GM20431 (cell line): ENCODE results near the gene MFRP.

Experiments
- in situ Hi-C: fragments of 300-500 bp; cut with MseI, MboI; formaldehyde crosslinking; loops from one replicate; pipeline ENCODE4 v1.15.0; 2020; ENCODE audit warnings: low sequenced_read_pairs; ENCODE audit not compliant: unreplicated experiment

The MFRP gene

DNA sequence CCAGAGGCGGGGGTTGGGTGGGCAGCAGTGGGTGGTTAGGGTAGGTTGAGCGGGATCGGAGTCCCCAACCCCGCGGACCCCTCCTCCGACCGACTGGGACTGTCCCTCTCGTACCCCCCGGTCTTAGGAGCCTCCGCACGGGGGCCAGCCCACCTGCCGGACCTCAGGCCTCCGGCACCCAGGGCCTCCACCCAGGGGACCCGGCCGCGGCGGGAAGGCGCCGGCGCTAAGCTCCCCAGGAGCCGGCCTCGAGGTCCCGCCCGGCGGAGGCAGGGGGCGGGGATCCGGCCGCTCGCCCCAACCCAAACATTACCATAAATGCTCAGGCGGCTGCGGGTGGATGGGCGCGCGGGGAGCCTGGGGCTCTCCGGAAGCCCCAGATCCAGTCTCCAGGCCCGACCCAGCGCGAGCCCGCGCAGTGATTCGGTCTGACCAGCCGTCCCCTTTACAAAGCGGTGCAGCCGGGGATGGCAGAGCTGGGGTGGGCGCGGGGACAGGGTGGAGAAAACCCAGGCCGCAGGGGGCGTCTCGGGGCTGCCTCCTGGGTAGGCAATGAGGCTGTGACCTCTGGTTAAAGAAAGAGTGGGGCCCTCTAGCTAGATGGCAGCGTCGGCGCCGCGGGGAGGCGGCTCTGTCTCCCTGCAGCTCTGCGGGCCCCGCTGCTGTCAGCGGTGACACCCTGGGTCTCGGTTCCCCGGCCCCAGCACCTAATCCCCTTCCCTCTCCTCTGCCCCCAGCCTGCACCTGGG is 25.6 kb downstream of the MFRP start:
- in situ Hi-C loops = no loop called here

DNA sequence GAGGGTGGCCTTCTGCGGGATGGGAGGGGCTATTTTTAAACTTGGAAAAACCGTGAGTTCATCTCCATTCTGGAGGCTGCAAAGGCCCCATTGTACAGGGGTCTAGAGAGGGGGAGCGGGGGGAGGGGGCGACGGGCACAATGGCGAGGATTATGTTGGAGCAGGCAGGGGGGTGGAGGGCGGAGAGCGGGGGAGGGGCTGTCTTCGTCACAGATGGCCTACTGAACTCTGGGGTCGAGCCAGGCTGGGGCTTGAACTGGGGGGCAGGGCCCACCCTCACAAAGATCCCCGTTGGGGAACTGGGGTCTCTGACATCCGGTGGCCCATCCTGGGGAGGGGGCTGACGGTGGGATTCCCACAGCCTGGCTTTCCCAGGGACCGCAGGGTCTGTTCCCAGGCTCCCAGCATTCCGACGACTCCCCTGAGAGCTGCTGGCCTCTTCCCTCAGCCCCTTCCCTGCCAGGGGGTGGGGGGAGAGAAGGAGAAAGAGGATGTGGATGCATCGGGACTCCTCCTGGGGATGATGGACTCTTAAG is 26.2 kb downstream of the MFRP start:
- in situ Hi-C loops = no loop called here

- in situ Hi-C loops = no loop called here
These were observed 26.7 kb downstream of the MFRP start for GRCh38 chr11:119319700-119320239.

DNA sequence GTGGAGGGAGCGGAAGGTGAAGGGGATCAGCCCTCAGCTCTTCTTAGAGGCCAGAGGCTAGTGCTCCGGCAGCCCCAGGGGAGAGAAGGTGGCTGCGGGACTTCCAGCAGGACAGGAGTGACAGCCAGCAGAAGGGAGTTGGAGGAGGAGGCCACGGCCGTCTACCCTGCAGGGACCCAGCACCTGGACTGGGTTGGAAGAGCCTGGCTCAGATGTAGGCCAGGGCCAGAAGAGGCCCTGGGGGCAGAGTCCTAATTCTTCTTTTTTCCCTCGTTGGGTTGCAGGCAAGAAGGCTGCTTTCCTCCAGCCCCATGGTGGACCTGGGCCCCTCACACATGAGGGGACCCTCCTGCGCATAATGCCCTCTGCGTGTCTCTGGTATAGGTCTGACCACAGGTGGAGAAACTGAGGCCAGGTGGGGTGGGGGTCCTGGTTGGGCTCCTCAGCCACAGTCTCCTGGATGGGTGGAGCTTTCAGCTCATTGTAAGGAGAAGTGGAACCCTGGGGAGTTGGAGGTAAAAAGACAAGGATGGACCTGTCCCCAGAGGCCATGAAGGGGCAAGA is 27.3 kb downstream of the MFRP start:
- in situ Hi-C loops = no loop called here

DNA sequence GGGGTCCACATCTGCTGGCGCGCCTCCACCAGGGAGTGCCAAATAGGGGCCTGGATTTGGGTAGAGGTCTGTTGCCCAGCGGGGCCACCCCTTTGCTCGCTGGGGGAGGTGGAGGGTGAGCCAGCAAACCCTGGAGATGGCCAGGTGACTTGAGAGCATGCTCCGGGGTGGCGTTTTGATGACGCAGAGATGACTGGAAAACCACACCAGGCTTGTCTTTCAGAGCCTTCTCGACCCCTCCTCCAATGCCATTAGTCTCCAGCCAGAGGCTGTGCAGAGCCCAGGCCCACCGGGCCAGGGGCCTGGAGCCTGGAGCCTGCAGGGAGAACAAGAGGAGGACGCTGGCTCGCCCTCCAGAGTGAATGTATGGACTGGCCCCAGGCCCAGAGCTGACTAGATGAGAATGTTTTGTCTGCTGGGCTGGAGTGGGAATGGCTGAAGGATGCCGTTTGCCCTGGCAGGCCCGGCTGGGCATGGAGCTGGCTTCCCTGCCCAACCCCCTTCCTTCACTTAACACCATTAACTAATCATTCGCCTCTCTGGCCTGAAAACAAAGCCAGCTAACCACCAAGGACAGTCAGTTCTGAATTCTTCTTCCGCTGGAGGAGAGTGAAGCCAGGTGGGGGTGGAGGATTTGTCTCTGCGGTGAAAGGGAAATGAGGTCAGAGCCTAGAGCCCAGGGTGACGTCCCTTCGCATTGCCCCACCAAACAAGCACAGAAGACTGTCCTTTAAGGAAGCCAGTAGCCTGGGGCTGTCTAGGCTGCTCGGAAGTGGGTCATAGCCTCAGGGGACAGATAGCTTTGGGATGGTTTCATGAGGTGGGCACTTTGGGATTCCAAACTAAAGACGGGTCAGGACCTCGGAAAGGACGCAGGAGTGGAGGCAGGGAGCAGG is 28.0 kb downstream of the MFRP start:
- in situ Hi-C loops = no loop called here

DNA sequence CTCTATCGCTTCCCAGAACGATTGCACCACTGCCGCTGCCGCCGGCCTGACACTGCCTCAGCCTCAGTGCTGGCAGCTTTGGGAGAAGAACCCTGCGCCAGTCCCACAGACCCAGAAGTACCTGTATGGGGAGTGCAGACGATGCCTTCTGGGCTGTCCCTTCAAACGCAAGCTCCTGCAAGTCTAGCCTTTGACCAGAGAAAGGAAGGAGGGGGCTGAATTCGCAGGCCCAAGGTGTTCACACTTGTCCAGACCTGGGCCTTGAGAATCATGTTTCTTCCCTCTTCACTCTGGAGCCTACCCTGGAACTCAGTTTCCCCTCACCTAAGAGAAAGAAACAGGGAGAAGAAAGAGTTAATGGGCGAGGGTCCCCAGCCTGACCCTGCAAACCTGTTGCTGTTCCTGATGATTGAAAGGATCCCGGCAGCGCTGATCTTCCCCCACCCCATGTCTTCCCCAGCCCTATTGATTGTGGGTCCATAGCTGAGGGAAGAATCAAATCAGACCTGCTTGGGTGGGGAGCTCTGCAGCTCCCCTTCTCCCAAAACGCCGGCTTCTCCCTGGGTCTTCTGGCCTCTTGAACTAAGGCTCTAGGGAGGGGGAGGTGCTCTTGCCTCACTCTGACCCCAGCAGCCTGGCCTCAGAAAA is 28.8 kb downstream of the MFRP start:
- in situ Hi-C loops = no loop called here

- in situ Hi-C loops = no loop called here
These were observed 29.5 kb downstream of the MFRP start, which contains the start of gene MCAM for GRCh38 chr11:119316729-119317591. Gene MCAM (minus strand): TSS chr11:119317130. CDS start chr11:119317101, 29 bp downstream.

- in situ Hi-C loops = no loop called here
These were observed 30.3 kb downstream of the MFRP start for GRCh38 chr11:119316016-119316728.

DNA sequence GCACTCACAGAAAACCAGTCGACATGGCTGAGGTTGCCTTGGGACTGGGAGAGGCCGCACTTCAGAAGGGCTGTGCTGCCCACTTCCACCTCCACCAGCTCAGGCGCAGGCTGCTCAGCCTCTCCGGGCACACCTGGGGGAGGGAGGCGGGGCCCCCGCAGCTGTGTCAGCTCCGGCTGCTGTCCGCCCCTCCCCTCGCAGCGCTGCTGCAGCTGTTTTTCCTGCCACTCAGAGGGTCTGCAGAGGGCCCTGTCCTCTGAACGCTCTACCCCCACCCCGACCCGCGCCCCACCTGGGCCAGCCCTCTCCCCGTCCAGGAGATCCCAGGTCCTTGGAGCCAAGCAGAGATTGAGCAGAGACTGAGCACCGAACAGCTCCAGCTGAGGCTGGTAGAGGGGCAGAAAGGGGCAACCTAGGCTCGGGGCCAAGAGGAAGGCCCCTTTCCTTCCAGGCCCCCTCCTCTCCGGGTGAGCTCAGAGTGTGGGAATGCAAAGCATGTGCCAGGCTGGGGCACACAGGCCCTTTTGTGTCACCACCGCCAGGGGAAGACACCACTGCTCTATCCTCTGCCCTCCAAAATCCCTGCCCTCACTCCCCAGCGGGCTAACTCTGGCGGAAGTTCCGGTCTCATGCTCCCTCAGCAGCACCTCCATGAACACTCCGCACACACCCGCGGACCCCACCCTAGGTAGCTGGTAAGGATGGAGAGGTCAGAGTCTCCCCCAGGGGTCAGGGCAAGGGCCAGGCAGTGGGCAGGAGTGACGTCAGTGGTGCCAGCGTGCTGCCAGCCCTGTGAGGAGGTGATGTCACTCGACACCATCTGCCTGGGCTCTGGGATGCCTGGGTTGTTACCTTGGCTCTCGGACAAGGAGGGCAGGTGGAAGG is 31.1 kb downstream of the MFRP start:
- in situ Hi-C loops = no loop called here

DNA sequence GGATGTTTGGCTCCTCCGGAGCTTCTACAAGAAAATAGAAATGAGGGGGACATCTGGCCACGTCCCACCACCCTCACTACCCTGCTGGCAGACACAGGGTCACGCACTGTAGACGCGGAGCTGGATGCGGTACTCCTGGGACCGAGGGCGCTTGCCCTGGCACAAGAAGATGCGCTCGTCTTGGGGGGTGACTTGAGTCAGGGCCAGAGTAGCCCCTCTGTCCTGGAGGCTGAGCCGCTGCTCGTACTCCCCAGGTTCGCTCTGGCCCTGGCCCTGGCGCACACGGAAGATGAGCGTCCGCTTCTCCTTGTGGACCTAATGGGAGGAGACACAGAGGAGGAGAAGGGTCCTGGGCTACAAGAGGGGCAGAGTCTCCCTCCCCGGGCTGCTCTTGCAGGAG is 31.8 kb downstream of the MFRP start:
- in situ Hi-C loops = no loop called here

DNA sequence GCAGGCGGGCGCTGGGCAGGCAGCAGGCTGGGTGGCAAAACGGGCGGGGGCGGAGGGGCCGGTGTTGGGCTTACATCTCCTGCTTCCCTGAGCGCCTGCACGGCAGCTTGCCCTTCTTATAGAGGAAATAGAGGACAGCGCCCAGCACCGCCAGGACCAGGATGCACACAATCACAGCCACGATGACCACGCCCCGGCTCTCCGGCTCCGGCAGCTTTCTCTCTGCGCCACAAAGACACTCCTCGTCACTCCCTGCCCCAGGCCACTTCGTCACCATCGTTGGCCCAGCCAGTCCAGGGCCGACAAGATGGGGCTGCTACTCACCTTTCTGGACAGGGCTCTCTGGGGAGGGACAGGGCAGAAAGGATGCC is 35.8 kb downstream of the MFRP start:
- in situ Hi-C loops = no loop called here

DNA sequence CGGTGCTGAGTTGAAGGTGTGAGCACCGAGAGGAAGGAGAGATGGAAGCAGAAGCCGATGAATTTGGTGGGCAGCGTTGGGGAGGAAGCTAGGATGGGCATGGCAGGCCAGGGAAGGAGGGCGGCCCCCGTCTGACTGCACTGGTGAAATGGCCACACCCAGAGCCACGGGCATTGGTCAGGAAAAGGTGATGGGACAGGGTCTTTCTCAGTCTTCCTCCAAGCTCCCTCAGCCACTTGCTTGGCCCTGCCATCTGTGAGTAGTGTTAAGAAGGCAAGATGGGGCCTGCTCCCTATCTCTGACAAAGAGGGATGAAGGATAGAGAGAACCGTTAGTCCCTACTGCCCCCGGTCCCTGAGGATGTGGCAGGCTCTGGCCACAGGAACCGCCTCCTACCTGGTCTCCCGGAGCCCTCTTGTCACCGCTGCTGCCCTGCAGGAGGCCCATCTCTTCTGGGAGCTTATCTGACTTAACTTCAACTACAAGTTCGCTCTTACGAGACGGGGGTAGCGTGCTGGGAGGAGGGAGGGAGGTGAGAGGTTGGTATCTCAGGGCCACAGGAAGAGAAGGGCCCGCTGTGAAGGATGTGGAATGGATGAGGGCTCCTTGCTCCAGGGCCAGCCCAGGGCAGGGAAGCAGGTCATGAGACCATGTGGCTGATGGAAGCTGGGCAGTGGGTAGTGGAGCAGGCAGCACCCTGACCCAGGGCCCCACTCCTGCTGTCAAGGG is 36.4 kb downstream of the MFRP start:
- in situ Hi-C loops = no loop called here

DNA sequence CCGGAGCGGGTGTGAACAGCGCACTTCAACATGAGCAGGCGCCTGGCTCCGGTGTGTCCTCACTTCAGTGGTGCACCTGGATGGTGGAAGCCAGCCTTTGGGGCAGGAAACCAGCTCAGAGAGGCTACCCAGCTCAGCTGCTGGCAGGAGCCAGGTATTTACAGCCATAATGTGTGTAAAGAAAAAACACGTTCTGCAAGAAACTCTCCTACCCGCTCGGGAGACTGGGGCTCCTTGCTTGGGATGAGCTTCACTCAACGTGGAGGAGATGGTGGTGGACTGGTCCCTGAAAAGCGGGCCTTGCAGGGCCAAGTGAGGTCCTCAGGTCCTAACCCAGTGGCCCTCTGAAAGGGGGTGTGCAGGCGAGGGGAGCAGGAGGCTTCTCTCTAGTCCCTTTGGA is 37.1 kb downstream of the MFRP start:
- in situ Hi-C loops = no loop called here

DNA sequence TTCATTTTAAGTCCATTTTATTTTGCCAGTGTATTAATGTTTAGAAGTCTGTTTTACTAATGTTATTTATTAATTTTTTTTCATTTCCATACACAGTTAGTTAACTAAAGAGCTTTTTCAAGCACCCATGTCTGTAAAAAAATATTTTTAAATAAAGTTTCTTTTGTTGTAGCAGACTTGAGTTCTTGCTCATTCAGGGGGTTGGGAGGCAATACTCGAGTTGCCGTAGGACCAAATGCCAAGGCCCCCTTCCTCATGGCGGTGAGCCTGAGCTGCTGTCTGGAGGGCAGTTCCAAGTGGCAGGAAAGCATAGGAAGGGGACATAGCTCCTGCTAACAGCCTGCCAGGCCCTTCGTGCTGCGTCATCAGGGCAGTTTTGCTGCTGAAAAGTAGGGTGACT is 38.5 kb downstream of the MFRP start:
- in situ Hi-C loops = no loop called here

DNA sequence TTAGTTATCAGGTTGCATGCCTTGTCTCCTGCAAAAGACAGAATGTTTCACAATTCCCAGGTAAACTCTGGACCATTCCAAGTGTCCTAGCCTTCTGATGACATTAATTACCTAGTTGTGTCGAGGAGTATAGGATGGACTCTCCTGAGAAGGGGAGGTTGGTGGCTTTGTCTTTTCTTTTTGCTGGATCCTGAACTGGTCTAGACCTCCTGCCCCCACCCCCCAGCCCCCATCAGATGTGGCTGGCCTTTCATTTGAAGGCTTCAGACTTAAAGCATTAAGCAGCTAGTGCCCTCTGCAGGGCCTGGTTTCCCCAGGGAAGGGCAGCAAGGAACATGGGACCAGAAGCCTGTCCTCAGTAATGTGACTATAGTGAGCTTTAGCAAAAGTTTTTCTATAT is 39.3 kb downstream of the MFRP start:
- in situ Hi-C loops = no loop called here

DNA sequence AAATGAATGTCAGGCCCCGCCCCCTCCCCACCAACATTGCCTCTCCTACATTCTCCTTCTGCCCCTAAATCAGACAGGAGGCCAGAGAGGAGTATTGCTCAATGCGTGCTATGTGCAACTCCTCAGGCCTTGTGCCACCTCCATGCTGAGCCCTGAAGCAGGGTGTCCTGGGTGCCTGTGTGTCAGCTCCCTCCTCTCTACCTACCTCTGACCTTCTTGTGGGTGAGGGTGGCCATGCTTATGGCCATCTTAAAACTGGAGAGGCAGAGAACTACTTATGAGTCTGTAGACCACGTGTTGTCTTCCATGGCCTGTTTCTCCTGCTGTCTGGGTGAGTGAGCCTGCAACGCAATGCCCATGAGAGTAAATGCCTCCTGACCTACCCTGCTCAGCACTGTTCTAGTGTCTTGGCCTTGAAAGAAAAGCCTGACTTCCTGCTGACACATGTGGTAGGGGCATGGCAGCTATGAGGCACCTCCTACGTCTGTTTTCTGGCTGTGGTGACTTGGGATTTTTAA is 40.1 kb downstream of the MFRP start:
- in situ Hi-C loops = no loop called here
